SU-DHL-6 (cell line): ENCODE results near the gene TNPO1.

ENCODE experiments used
- EZH2phosphoT487 ChIP-seq: fragments of 200-600 bp; sonication (generic), shearing (Covaris generic); conservative IDR thresholded peaks from 2 replicates; pipeline ENCODE4 v1.6.1; 2018; ENCODE audit warnings: mild to moderate bottlenecking, antibody characterized with exemption, low read length, moderate library complexity, mixed read lengths
- TF ChIP-seq, protein P1 (sequence below): fragments of 200-600 bp; sonication (generic); IDR thresholded peaks from one replicate; pipeline ENCODE4 v1.5.1; 2017; ENCODE audit warnings: antibody characterized with exemption, mild to moderate bottlenecking, low read length, moderate library complexity; ENCODE audit not compliant: insufficient read depth, poor library complexity, severe bottlenecking

- TF ChIP-seq, protein P1, sequence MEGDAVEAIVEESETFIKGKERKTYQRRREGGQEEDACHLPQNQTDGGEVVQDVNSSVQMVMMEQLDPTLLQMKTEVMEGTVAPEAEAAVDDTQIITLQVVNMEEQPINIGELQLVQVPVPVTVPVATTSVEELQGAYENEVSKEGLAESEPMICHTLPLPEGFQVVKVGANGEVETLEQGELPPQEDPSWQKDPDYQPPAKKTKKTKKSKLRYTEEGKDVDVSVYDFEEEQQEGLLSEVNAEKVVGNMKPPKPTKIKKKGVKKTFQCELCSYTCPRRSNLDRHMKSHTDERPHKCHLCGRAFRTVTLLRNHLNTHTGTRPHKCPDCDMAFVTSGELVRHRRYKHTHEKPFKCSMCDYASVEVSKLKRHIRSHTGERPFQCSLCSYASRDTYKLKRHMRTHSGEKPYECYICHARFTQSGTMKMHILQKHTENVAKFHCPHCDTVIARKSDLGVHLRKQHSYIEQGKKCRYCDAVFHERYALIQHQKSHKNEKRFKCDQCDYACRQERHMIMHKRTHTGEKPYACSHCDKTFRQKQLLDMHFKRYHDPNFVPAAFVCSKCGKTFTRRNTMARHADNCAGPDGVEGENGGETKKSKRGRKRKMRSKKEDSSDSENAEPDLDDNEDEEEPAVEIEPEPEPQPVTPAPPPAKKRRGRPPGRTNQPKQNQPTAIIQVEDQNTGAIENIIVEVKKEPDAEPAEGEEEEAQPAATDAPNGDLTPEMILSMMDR, result no peak
- no peak for TF ChIP-seq EZH2phosphoT487
These were observed 68.4 kb downstream of the TNPO1 start for GRCh38 chr5:72884892-72885291.
